Keratinocyte (primary cell): Measurements from ENCODE around the gene EFHD2. TPM values are rescaled to one million over a fixed set of nuclear protein-coding genes. Genes with fewer than 3 reads are reported as not detected.

Source experiments
- DNase-seq: peaks from one replicate; pipeline ENCODE4 v3.0.0-alpha.2; 2011; ENCODE audit warnings: low read depth, missing footprints, low spot score
- FAIRE-seq: peaks from 2 replicates; lab custom pipeline; 2011; peaks lifted over from hg19 to GRCh38; lab: Jason Lieb, UNC
- H2AFZ ChIP-seq: 2 replicates; pipeline ENCODE4 v1.6.0; 2012; ENCODE audit warnings: low read length, control low read depth, inconsistent platforms; ENCODE audit not compliant: control insufficient read depth
- H3K27ac ChIP-seq: 2 replicates; pipeline ENCODE4 v1.5.1; 2011; ENCODE audit warnings: low read length; ENCODE audit not compliant: control insufficient read depth, insufficient read depth
- H3K27me3 ChIP-seq: 3 replicates; pipeline ENCODE4 v1.6.0; 2011; ENCODE audit warnings: low read length; ENCODE audit not compliant: control insufficient read depth, insufficient read depth; ENCODE audit errors: extremely low read depth
- H3K36me3 ChIP-seq, 2 experiments: 2 replicates in 1 of 2; 3 replicates in 1 of 2; pipeline ENCODE4 v1.5.1; 2011; ENCODE audit warnings: low read length in 2 of 2, mild to moderate bottlenecking in 1 of 2; ENCODE audit not compliant: control insufficient read depth in 2 of 2, insufficient read depth in 2 of 2; ENCODE audit errors: extremely low read depth in 1 of 2
- H3K4me1 ChIP-seq: 3 replicates; pipeline ENCODE4 v1.5.1; 2011; ENCODE audit warnings: low read length; ENCODE audit not compliant: control insufficient read depth, insufficient read depth; ENCODE audit errors: extremely low read depth
- H3K4me2 ChIP-seq: 3 replicates; pipeline ENCODE4 v1.6.0; 2011; ENCODE audit warnings: low read depth, low read length; ENCODE audit not compliant: control insufficient read depth, insufficient read depth; ENCODE audit errors: extremely low read depth
- H3K4me3 ChIP-seq, 3 experiments: fragments of 200-600 bp in 1 of 3; sonication (generic) in 1 of 3; 2 replicates in 2 of 3; 3 replicates in 1 of 3; pipeline ENCODE4 v1.5.1; 2011 to 2016; ENCODE audit warnings: low read length in 3 of 3, mild to moderate bottlenecking in 3 of 3, control low read depth in 2 of 3, inconsistent platforms in 1 of 3, low read depth in 1 of 3, mixed read lengths in 1 of 3, mixed run types in 1 of 3, moderate library complexity in 1 of 3; ENCODE audit not compliant: control insufficient read depth in 2 of 3, insufficient read depth in 2 of 3; ENCODE audit errors: extremely low read depth in 1 of 3
- H3K79me2 ChIP-seq: 2 replicates; pipeline ENCODE4 v1.6.0; 2012; ENCODE audit warnings: low read length; ENCODE audit not compliant: control insufficient read depth, insufficient read depth
- H3K9ac ChIP-seq: 3 replicates; pipeline ENCODE4 v1.6.0; 2011; ENCODE audit warnings: low read length; ENCODE audit not compliant: control insufficient read depth, insufficient read depth; ENCODE audit errors: extremely low read depth
- H3K9me1 ChIP-seq: 3 replicates; pipeline ENCODE4 v1.6.0; 2011; ENCODE audit warnings: low read length; ENCODE audit not compliant: control insufficient read depth, insufficient read depth; ENCODE audit errors: extremely low read depth
- H3K9me3 ChIP-seq: 2 replicates; pipeline ENCODE4 v1.5.1; 2012; ENCODE audit warnings: low read depth, low read length; ENCODE audit not compliant: control insufficient read depth
- H4K20me1 ChIP-seq: 3 replicates; pipeline ENCODE4 v1.6.0; 2011; ENCODE audit warnings: low read length; ENCODE audit not compliant: control insufficient read depth, insufficient read depth; ENCODE audit errors: extremely low read depth
- CTCF ChIP-seq, 3 experiments: IDR thresholded peaks in 1 of 3; conservative IDR thresholded peaks in 1 of 3; optimal IDR thresholded peaks in 1 of 3; 2 replicates in 2 of 3; 3 replicates in 1 of 3; pipeline versions ENCODE3 to v1.5.1; 2011; ENCODE audit warnings: low read length in 3 of 3, mild to moderate bottlenecking in 3 of 3, moderate library complexity in 2 of 3, control low read depth in 1 of 3, inconsistent platforms in 1 of 3; ENCODE audit not compliant: insufficient read depth in 2 of 3; ENCODE audit errors: extremely low read depth in 1 of 3
- EZH2 ChIP-seq: IDR thresholded peaks from one replicate; pipeline ENCODE4 v1.6.1; 2012; ENCODE audit warnings: inconsistent platforms, mild to moderate bottlenecking, low read length, moderate library complexity
- dilution Hi-C: fragments of 300-500 bp; cut with MboI; formaldehyde crosslinking; loops from one replicate; pipeline ENCODE4 v1.7.0; 2020; ENCODE audit warnings: low sequenced_read_pairs; ENCODE audit not compliant: extremely low pct_ligation_motif_present
- polyA plus RNA-seq, 5 experiments: library from polyadenylated mRNA; depleted of rRNA in 3 of 5; stranded (reverse) in 3 of 5; stranded (forward) in 1 of 5; unstranded in 1 of 5; fragments of >200 nt; gene quantifications; 1 replicate in 1 of 5; 2 replicates in 3 of 5; 3 replicates in 1 of 5; pipeline versions ENCODE4 v1.2.1 to v1.2.3, GENCODE V29; 2011 to 2012; ENCODE audit warnings: missing spikeins in 2 of 5, low read depth in 1 of 5, low replicate concordance in 1 of 5

The EFHD2 gene
- polyA plus RNA-seq, 1 donor (not counting 4 experiments of a cell fraction or from before 2014, with no cell fraction given) = 47.6 TPM

GRCh38 chr1:15370268-15370667 lies 39.4 kb upstream of the EFHD2 start:
- Histone ChIP-seq H3K9ac (no peak overlapping the region), H3K4me3 (no peak overlapping the region), H3K9me3 (no peaks in the 10 kb centered on the region), H3K9me1 (no peaks in the 10 kb centered on the region), H3K4me2 (no peak overlapping the region), H4K20me1 (no peaks in the 10 kb centered on the region), H3K36me3 (no peaks in the 10 kb centered on the region), H3K27ac (no peak overlapping the region), H3K4me1 (no peaks in the 10 kb centered on the region), H3K27me3 (no peaks in the 10 kb centered on the region), H2AFZ (no peak overlapping the region), H3K79me2 (no peaks in the 10 kb centered on the region)
- no peak for DNase-seq
- no peak for TF ChIP-seq CTCF (optimal IDR thresholded peaks at IDR 0.05 in 1 of 3, IDR thresholded peaks at IDR 0.05 in 1 of 3, conservative IDR thresholded peaks at IDR 0.05 in 1 of 3; ENCODE audit: extremely low read depth in 1 of 3, insufficient read depth in 2 of 3, low read length in 3 of 3)
- no peak for TF ChIP-seq EZH2
- no peak for FAIRE-seq
- dilution Hi-C loops = no loop called here

GRCh38 chr1:15370781-15371520 lies 38.7 kb upstream of the EFHD2 start:
- Histone ChIP-seq H3K36me3 (no peaks in the 10 kb centered on the region), H3K9ac (no peak overlapping the region), H3K27ac (no peak overlapping the region), H3K9me1 (no peaks in the 10 kb centered on the region), H3K4me3 (no peak overlapping the region), H3K4me2 (no peak overlapping the region), H3K4me1 (no peaks in the 10 kb centered on the region), H4K20me1 (no peaks in the 10 kb centered on the region), H2AFZ (no peak overlapping the region), H3K79me2 (no peaks in the 10 kb centered on the region), H3K27me3 (no peaks in the 10 kb centered on the region), H3K9me3 (no peaks in the 10 kb centered on the region)
- dilution Hi-C loops = no loop called here
- no peak for TF ChIP-seq CTCF (optimal IDR thresholded peaks at IDR 0.05 in 1 of 3, IDR thresholded peaks at IDR 0.05 in 1 of 3, conservative IDR thresholded peaks at IDR 0.05 in 1 of 3; ENCODE audit: extremely low read depth in 1 of 3, insufficient read depth in 2 of 3, low read length in 3 of 3)
- DNase-seq (no peak), FAIRE-seq (no peak)
